ENCODE results near the gene ADAMTS17. TPM values are rescaled to one million over a fixed set of nuclear protein-coding genes. Genes with fewer than 3 reads are reported as not detected.

Gene ADAMTS17
- total RNA-seq, 1 donor from 2014 or later, result 0.99 TPM

DNA sequence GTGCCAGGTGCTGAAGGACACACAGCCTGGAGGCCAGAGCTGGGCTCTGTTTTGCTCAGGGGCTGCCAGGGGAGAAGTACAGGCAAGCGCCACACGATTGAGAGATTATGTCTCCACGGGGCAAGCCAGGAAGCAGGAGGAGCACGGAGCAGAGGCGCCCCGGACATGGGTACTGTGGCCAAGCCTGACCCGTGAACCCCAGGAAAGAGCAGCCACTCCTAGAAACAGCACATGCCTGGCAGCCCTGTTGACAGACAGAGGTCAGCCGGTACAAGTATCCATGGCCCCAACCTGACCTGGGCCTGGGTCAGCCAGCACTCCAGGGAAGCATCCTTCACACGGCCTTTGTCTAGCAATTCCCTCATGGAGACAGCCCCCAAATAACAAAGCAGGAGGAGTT lies 89.4 kb downstream of the ADAMTS17 start:
- Histone ChIP-seq H3K4me3 (no peak overlapping the region), H3K27ac (replicated peaks) (no peak overlapping the region), H3K27me3 (ENCODE audit: low read depth) (no peaks in the 10 kb centered on the region), H3K36me3 (no peaks in the 10 kb centered on the region), H3K9me3 (replicated peaks) (no peaks in the 10 kb centered on the region), H3K4me1 (no peaks in the 10 kb centered on the region)
- TF ChIP-seq, protein P1, sequence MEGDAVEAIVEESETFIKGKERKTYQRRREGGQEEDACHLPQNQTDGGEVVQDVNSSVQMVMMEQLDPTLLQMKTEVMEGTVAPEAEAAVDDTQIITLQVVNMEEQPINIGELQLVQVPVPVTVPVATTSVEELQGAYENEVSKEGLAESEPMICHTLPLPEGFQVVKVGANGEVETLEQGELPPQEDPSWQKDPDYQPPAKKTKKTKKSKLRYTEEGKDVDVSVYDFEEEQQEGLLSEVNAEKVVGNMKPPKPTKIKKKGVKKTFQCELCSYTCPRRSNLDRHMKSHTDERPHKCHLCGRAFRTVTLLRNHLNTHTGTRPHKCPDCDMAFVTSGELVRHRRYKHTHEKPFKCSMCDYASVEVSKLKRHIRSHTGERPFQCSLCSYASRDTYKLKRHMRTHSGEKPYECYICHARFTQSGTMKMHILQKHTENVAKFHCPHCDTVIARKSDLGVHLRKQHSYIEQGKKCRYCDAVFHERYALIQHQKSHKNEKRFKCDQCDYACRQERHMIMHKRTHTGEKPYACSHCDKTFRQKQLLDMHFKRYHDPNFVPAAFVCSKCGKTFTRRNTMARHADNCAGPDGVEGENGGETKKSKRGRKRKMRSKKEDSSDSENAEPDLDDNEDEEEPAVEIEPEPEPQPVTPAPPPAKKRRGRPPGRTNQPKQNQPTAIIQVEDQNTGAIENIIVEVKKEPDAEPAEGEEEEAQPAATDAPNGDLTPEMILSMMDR (IDR thresholded peaks at IDR 0.05; ENCODE audit: borderline replicate concordance), result no peak
- DNase-seq, result no peak
- intact Hi-C loops (cut with micrococcal nuclease), result no loop called here

DNA sequence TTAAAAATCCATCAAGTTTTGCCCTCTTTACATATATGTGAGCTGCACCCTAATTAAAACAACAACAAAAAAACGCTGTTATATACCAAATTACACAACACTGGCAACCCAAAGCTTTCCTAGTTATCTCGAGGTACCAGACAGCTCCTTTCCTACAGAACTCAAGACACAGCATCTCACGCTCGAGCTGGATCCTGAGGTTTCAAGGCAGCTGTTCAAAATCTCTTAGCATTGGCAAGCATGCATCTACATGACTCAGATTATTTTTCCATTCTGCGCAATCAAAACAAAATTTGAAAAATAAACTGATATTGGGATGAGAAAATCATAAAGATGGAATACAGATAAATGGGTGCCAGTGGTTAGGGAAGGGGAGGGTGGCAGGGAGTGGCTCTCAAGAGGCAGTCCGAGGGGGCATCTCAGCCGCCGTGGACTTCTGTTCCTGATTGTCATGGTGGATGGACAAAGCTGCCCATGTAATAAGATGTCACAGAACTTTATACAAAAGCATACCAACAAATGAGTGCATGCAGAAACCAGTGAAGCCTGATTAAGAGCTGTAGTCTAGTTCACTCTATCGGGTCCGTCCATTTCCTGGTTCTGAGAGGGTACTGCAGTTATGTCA lies 91.5 kb downstream of the ADAMTS17 start:
- Histone ChIP-seq H3K9me3 (replicated peaks) (no peaks in the 10 kb centered on the region), H3K4me1 (no peaks in the 10 kb centered on the region), H3K4me3 (no peak overlapping the region), H3K27me3 (ENCODE audit: low read depth) (no peaks in the 10 kb centered on the region), H3K36me3 (no peaks in the 10 kb centered on the region), H3K27ac (replicated peaks) (peak overlapping the region; percentile 4)
- intact Hi-C loops (cut with micrococcal nuclease), result no loop called here
- DNase-seq, result no peak
- TF ChIP-seq, protein P1 (IDR thresholded peaks at IDR 0.05; ENCODE audit: borderline replicate concordance), result no peak

DNA sequence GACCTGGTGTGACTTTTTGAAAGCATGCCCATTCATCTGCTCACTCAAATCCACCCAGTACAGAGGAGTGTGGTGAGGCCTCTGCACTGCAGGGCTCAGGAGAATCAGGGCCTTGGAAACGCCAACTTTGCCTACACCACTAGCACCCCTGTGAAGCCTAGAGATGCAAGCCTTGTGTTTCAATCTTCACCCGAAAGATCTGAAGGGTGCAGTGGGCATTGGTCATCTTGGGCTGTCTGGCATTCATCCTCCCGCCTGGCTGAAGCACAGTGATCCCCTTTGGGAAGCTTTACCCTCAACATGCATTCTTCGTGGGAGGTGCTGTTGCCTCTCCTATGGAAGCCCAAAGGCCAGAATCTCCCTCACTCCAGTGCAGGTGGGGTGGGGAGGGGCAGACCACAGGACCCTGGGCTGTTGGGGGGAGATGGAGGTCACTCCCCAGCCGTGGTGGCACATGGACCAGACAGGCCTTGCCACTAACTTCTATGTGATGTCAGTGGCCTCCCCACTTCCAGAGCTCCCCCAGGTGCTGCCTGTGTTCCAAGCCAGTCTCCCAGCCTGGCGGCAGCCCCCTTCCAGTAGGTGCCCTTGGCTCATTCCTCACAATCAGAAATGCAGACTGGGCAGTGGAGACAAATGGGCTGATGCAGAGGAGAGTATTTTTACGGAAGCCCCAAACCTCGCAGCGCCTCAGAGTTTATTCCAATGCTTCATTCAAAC lies 92.5 kb downstream of the ADAMTS17 start:
- no peaks in the 10 kb centered on the region for H3K9me3 ChIP-seq (replicated peaks)
- H3K4me1 ChIP-seq, result no peaks in the 10 kb centered on the region
- no peak for DNase-seq
- H3K27ac ChIP-seq (replicated peaks), result no peak overlapping the region
- TF ChIP-seq, protein P1 (IDR thresholded peaks at IDR 0.05; ENCODE audit: borderline replicate concordance), result no peak
- no peaks in the 10 kb centered on the region for H3K36me3 ChIP-seq
- intact Hi-C loops (cut with micrococcal nuclease), result no loop called here
- no peak overlapping the region for H3K4me3 ChIP-seq
- H3K27me3 ChIP-seq (ENCODE audit: low read depth), result no peaks in the 10 kb centered on the region

DNA sequence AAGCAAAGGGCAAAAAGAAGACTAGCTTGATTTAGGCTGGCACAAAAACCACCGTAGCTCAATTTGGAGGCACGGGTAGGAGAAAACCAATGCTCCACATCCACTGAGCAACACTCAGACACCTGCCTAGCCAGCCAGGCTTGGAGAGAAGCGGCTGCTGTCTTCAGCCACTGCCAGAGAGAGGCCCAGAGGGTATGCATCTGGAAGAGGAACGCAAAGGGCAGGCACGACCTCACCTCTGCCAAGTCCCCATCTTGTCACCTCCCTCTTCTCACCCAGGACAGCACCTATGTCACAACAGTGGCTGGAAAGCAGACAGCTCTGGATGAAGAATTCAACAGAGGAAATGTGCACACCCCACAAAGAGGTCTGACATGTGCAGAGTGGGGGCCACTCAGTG lies 93.5 kb downstream of the ADAMTS17 start:
- intact Hi-C loops (cut with micrococcal nuclease), result no loop called here
- Histone ChIP-seq H3K36me3 (no peaks in the 10 kb centered on the region), H3K4me3 (no peak overlapping the region), H3K27ac (replicated peaks) (no peak overlapping the region), H3K27me3 (ENCODE audit: low read depth) (no peaks in the 10 kb centered on the region), H3K4me1 (no peaks in the 10 kb centered on the region), H3K9me3 (replicated peaks) (no peaks in the 10 kb centered on the region)
- TF ChIP-seq, protein P1 (IDR thresholded peaks at IDR 0.05; ENCODE audit: borderline replicate concordance), result no peak
- DNase-seq, result no peak

DNA sequence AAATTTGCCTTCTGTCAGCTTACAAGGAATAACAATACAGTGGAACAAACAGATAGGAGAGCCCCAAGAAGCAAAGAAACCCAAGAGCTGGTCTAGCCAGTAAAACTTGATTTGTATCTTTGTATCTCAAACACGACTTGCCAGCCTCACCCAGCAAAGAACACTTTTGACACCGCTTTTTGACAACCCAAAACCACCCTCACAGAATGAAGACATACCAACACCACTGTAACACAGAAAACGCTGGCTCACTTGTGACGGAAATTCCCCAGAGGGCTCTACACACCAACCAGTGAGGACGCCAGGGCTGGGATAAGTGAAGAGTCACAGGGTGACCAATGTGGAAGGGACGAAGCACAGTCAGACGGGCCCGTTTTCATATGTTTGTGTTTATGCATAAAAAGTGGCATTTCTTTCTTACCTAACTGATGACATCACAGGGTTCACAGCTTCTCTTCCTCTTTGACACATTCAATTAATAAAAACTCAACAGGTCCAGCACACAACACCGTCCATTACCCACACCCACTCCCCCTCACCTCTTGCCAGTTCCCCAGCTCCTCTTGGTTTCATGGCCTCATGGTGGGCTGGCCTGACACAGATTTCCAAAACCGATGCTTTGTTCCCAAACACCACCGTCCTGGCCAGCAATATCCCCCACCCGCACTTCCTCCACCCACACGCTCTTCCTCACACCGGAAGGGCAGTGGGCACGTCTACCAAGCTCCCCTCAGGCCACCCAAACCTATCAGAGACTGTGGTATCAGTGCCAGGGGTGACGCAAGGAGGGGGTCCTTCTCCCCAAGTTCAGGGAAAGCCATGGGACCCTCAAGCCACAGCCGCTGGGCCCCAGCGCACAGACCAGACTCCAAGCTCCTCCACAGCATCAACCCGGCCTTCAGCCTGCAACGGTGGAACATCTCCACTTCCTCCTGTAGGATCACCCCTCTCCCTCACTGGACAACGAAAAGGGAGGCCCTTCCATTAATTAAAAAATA lies 94.2 kb downstream of the ADAMTS17 start:
- DNase-seq, result no peak

More for the DNA sequence above, 94.2 kb downstream of the ADAMTS17 start:
- H3K36me3 ChIP-seq, result no peaks in the 10 kb centered on the region
- TF ChIP-seq, protein P1 (IDR thresholded peaks at IDR 0.05; ENCODE audit: borderline replicate concordance), result no peak
- H3K27ac ChIP-seq (replicated peaks), result no peak overlapping the region
- H3K27me3 ChIP-seq (ENCODE audit: low read depth), result no peaks in the 10 kb centered on the region
- no peak overlapping the region for H3K4me3 ChIP-seq
- intact Hi-C loops (cut with micrococcal nuclease), result no loop called here
- no peaks in the 10 kb centered on the region for H3K4me1 ChIP-seq
- no peaks in the 10 kb centered on the region for H3K9me3 ChIP-seq (replicated peaks)
